Calu3 (cell line): Measurements from ENCODE around the gene CACNA2D2. TPM values are rescaled to one million over a fixed set of nuclear protein-coding genes. Genes with fewer than 3 reads are reported as not detected.

ENCODE experiments used
- BruUV-seq: library from RNA; stranded (reverse); fragments of 400-500 nt; replicated peaks from 2 replicates; lab custom pipeline; 2021; lab: Mats Ljungman, UMichigan
- CTCF ChIA-PET: fragments of 300-600 bp; sonication (Branson Sonifier 250); formaldehyde crosslinking; loops from one replicate; lab custom pipeline; 2022; ENCODE audit warnings: antibody characterized with exemption; lab: Charles Lee
- DNase-seq: peaks from one replicate; pipeline ENCODE4 v3.0.0; 2022
- H3K27ac Mint-ChIP-seq: one replicate; pipeline ENCODE4 v1.8.0; 2022; ENCODE audit warnings: mixed read lengths; ENCODE audit not compliant: unreplicated experiment
- H3K27me3 Mint-ChIP-seq: one replicate; pipeline ENCODE4 v1.8.0; 2022; ENCODE audit warnings: mixed read lengths; ENCODE audit not compliant: unreplicated experiment
- H3K36me3 Mint-ChIP-seq: one replicate; pipeline ENCODE4 v1.8.0; 2022; ENCODE audit warnings: mild to moderate bottlenecking, moderate library complexity, mixed read lengths; ENCODE audit not compliant: insufficient read depth, unreplicated experiment
- H3K4me1 Mint-ChIP-seq: one replicate; pipeline ENCODE4 v1.8.0; 2022; ENCODE audit warnings: mild to moderate bottlenecking, low read depth, mixed read lengths; ENCODE audit not compliant: unreplicated experiment
- H3K4me3 Mint-ChIP-seq: one replicate; pipeline ENCODE4 v1.8.0; 2022; ENCODE audit warnings: mild to moderate bottlenecking, low read depth, moderate library complexity, mixed read lengths; ENCODE audit not compliant: unreplicated experiment
- H3K9me3 Mint-ChIP-seq: one replicate; pipeline ENCODE4 v1.8.0; 2022; ENCODE audit warnings: low read depth, mixed read lengths; ENCODE audit not compliant: unreplicated experiment
- intact Hi-C: fragments of 100-400 bp; cut with micrococcal nuclease; formaldehyde crosslinking; loops from one replicate; pipeline ENCODE4 v1.10.0; 2022; ENCODE audit not compliant: unreplicated experiment
- total RNA-seq: library from RNA; stranded (reverse); gene quantifications from 2 replicates; pipeline ENCODE4 v1.2.3, GENCODE V29; 2022
- TF ChIP-seq, protein P1 (sequence below): fragments of 200-600 bp; IDR thresholded peaks from one replicate; pipeline ENCODE4 v1.8.0; 2022; ENCODE audit warnings: antibody characterized with exemption; ENCODE audit not compliant: unreplicated experiment

The CACNA2D2 gene
- total RNA-seq, 1 experiment from 2014 or later = 0.12 TPM

GRCh38 chr3:50464569-50464968 lies 38.9 kb downstream of the CACNA2D2 start:
- H3K36me3 Mint-ChIP-seq = no peaks in the 10 kb centered on the region
- no peaks in the 10 kb centered on the region for H3K9me3 Mint-ChIP-seq
- TF ChIP-seq, protein P1, sequence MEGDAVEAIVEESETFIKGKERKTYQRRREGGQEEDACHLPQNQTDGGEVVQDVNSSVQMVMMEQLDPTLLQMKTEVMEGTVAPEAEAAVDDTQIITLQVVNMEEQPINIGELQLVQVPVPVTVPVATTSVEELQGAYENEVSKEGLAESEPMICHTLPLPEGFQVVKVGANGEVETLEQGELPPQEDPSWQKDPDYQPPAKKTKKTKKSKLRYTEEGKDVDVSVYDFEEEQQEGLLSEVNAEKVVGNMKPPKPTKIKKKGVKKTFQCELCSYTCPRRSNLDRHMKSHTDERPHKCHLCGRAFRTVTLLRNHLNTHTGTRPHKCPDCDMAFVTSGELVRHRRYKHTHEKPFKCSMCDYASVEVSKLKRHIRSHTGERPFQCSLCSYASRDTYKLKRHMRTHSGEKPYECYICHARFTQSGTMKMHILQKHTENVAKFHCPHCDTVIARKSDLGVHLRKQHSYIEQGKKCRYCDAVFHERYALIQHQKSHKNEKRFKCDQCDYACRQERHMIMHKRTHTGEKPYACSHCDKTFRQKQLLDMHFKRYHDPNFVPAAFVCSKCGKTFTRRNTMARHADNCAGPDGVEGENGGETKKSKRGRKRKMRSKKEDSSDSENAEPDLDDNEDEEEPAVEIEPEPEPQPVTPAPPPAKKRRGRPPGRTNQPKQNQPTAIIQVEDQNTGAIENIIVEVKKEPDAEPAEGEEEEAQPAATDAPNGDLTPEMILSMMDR = no peak
- H3K4me3 Mint-ChIP-seq = no peak overlapping the region
- CTCF ChIA-PET = interaction anchor here (0.5 kb wide), 1 partner anchor 1826 kb away, joined by 4 read pairs; no protein-coding TSS in a partner anchor
- H3K27me3 Mint-ChIP-seq = peaks cover 92% of the 10 kb centered on the region
- no peak overlapping the region for H3K27ac Mint-ChIP-seq
- DNase-seq = no peak
- intact Hi-C loops = no loop called here
- no TSS peak for BruUV-seq
- H3K4me1 Mint-ChIP-seq = no peaks in the 10 kb centered on the region

DNA sequence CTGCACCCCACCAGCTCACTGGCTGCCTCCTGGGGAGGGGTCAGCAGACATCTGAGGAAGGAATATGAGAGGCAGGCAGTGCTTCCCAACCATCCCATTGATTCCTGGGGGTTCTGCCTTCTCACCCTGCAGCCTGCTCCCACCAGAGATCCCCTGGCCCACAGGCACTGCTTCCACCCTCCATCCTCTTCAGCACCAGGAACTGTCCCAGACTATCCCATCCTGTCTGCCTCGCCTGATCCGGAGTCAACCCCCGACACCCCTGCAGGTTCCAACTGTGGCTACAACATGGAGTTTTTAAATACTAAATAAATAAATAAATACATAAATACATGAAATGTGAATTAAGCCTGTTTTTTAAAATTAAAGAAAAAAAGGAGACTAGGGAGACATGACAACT lies 43.6 kb downstream of the CACNA2D2 start:
- TF ChIP-seq, protein P1 = no peak
- Mint-ChIP-seq H3K9me3 (no peaks in the 10 kb centered on the region), H3K27me3 (peaks cover 91% of the 10 kb centered on the region), H3K27ac (no peak overlapping the region), H3K4me3 (no peak overlapping the region), H3K36me3 (no peaks in the 10 kb centered on the region), H3K4me1 (no peaks in the 10 kb centered on the region)
- CTCF ChIA-PET = no interaction called here
- BruUV-seq = no TSS peak
- intact Hi-C loops = no loop called here
- DNase-seq = no peak

DNA sequence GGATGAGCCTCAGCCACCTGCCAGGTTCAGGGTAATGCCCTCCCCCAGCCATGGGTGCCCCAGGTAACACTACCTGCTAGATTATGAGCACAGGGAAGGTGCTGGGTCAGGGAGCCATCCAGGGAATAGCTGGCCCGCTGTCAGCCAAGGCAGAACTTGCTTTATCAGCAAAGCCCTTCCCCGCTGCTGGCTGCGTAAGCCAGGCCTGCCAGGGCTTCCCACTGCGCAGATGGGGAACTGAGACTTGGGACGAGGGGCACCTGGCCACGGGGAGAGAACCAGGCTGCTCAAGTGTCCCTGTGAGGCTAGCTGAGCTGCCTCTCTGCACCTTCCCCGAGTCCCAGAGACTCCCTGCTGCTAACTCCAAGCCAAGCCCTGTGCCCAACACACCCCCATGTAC lies 45.4 kb downstream of the CACNA2D2 start:
- H3K4me1 Mint-ChIP-seq = no peaks in the 10 kb centered on the region
- BruUV-seq = no TSS peak

DNA sequence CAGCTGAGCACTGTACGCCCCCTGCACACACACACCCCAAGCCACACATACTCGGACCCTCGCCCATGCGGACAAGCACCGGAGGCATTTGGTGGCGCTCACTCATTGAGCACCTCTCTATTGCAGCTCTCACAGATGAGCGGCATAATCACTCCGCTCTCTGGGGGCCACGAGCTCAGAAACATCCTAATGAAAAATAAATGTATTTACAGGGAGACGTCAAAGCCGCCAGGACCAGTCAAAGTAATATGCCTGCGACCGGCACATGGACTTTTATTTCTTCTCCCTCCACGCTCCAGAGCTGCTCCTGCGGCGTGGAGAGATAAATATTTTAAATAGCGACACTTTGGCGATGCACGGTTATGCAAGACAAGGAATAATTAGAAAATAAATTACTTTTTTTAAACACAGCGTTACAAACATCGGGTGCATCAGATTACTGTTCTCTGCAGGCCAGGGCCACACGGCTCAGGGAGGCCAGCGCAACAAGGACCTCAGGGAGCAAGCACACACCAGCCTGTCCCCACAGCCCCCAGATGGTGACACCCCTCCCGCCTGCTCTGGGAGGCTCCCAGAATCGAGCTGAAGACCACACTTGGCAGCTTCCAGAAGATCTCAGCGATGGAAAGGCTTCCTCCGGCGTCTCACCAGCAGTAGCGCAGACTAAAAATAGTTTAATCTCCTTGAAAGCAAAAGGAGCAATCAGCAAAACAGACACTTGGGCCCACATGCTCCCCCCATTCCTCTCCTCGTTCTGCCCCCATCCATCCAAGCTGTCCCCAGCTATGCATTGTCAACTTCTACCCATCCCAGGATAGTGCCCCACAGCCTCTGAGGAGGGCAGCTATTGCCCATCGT lies 48.0 kb downstream of the CACNA2D2 start:
- no peaks in the 10 kb centered on the region for H3K4me1 Mint-ChIP-seq
- H3K27ac Mint-ChIP-seq = no peak overlapping the region
- CTCF ChIA-PET = no interaction called here
- no peak overlapping the region for H3K4me3 Mint-ChIP-seq
- no TSS peak for BruUV-seq
- no peaks in the 10 kb centered on the region for H3K36me3 Mint-ChIP-seq
- no peaks in the 10 kb centered on the region for H3K9me3 Mint-ChIP-seq
- TF ChIP-seq, protein P1 = no peak
- no peak for DNase-seq
- intact Hi-C loops = no loop called here
- H3K27me3 Mint-ChIP-seq = peaks cover 77% of the 10 kb centered on the region

More for the DNA sequence above, 45.4 kb downstream of the CACNA2D2 start:
- no peaks in the 10 kb centered on the region for H3K36me3 Mint-ChIP-seq
- DNase-seq = no peak
- H3K27me3 Mint-ChIP-seq = peaks cover 89% of the 10 kb centered on the region
- no peaks in the 10 kb centered on the region for H3K9me3 Mint-ChIP-seq
- no peak overlapping the region for H3K4me3 Mint-ChIP-seq
- intact Hi-C loops = no loop called here
- H3K27ac Mint-ChIP-seq = no peak overlapping the region
- CTCF ChIA-PET = interaction anchor here (0.9 kb wide), 1 partner anchor 17 kb away, joined by 3 read pairs; no protein-coding TSS in a partner anchor
- TF ChIP-seq, protein P1 = no peak
